Activated CD4-positive, alpha-beta T cell treated with anti-CD3 and anti-CD28 coated beads, Interleukin-2, amount 50 U/mL, for 1 hour (primary cell): ENCODE measurements around the gene MRPS22.
"Not testable (repeated sequence)": the region's sequence is repeated elsewhere in the genome, so short reads cannot be mapped to it uniquely, and the experiment has no call there.

Source experiments
- DNase-seq: peaks from one replicate; pipeline ENCODE4 v3.0.0-alpha.2; 2020

MRPS22 gene

DNA sequence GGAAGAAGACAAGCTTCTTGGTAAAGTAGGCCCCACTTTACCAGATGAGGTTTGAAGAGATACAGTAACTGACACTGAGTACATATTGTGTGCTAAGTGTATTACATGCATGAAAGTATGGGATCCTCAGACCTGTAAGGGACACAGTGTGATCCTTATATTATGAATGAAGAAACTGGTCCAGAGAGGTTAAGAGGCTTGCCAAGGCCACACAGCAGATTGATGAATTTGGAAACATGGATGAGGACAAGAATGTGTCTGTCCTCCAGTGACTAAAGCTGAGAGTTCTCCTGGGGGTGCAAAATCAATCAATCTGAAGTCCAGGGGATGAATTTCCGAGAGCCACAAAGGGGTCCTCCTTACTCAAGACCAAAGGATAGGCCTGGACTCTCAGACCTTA is 31.4 kb upstream of the MRPS22 start:
- DNase-seq = no peak

DNA sequence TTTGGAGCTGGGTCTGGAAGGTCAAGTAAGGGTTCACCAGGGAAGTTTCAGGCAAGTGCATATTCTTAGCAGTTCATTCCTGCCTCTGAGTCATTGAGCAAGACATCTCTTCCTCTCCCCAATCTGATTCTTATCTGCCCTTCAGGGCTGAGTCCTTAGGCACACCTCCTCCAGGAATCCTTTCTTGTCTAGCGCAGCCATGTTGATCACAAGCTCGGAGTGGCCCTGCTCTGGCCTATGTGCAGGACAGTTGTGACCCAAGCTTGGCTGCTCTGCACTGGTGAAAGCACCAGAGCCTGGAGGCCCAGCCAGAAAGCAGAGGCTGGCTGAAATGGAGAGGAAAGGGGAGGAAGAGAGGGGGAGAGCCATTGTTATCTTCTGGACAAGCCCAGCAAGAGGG is 30.9 kb upstream of the MRPS22 start:
- no peak for DNase-seq

DNA sequence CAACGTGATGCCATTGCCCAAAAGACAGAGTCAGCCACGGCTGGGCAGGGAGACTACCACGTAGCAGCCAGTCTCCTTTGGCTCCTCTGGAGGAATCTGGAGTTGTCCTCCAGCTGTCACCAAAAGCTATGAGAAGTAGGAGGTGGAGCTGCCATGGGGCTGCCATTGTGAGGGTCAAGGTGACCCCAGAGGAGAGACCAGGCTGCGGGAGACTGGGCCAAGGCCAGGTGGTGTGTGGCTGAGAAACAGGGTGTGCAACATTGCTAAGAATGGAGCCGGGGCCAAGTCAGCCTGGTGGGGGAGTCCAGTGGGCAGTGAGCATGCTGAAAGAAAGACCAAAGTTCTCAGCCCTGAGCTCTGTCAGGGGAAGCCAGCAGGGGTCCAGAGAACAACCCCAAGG is 29.9 kb upstream of the MRPS22 start:
- DNase-seq = no peak

DNA sequence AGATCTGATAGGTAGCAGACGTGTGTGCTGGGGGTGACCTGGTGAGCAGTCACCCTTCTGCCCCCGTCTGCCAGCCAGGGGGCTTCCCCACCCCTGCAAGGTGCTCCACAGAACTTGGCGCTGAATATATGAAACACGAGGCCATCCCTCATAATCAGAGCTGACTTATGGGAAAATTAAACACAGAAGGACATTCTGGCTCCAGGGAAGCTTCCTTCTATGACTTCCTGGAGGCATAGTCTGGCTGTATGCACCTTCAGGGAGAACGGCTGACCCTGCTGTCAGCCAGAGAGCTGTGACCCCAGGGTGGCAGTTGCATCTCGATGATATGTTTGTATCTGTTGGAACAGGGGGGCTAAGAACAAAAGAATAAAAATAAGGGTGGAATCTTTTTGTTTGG is 26.6 kb upstream of the MRPS22 start:
- DNase-seq = no peak

DNA sequence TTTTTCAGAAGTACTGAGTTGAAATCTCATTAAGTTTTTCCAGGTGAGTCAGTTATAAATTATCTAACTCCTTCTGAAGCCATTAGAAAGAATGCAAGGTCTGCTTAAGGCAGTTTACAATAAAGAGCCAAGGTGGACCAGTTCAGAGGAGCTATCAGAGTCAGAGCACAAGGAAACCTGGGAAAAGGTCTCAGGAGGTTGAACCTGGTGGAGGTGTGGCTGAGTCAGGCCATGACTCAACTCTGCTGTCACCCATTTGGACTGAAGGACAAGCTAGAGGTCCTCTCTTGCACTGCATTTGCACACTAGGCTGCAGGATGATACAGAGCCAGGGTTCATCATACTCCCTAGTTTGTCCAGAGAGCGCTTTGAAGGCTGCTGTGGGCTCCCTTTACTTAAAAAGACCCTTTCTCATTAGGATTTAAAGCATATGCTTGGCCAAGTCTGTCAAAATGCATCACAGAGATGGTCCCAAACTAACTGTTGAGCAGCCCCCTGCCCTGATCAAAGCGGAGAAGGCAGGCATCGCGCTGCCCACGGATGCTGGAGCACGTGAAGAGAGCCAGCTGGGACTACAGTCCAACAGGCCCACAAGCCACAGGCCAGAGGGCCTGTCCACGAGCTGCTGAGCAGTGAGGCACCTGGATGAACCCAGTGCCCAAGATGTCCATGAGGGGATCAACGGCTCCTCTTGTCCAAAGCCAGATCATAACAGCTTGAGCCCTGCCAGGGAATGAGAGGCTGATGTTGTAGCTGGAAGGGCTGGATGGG is 26.0 kb upstream of the MRPS22 start:
- no peak for DNase-seq

DNA sequence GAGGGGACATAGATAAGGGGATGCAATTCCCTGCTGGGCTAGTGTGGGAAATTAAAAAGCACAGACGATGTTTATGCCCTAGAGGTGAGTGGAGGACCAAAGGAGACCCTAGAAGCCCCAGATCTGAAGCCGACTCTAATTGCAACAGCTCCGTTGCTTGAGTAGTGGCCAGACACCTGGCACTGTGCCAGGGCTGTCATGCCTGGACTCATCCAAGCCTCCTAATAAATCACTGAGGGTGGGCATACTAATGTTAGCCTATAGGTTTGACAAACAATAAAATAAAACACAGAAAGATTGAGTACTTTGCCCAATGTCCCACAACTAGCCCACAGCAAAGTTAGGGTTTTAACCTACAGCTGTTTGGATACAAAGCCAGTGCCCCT is 25.4 kb upstream of the MRPS22 start:
- no peak for DNase-seq

DNA sequence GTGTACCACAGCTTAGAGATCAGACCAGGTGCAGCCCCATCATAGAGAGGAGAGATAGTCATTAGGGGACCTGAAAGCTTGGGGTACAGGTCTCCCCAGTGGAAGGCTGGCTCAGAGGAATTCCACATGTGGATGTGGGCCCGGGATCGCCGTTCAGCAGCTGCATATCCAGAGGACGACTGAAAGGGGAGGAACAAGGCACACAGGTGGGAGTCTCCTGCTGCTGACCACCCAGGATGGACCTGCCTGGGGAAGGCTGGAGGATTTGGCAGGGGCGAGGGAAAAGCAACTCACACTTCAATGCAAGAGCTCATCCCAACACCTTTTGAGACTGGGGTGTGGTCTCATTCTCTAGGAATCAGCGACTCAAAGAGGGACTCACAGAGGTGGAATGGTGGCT is 25.0 kb upstream of the MRPS22 start:
- no peak for DNase-seq

DNA sequence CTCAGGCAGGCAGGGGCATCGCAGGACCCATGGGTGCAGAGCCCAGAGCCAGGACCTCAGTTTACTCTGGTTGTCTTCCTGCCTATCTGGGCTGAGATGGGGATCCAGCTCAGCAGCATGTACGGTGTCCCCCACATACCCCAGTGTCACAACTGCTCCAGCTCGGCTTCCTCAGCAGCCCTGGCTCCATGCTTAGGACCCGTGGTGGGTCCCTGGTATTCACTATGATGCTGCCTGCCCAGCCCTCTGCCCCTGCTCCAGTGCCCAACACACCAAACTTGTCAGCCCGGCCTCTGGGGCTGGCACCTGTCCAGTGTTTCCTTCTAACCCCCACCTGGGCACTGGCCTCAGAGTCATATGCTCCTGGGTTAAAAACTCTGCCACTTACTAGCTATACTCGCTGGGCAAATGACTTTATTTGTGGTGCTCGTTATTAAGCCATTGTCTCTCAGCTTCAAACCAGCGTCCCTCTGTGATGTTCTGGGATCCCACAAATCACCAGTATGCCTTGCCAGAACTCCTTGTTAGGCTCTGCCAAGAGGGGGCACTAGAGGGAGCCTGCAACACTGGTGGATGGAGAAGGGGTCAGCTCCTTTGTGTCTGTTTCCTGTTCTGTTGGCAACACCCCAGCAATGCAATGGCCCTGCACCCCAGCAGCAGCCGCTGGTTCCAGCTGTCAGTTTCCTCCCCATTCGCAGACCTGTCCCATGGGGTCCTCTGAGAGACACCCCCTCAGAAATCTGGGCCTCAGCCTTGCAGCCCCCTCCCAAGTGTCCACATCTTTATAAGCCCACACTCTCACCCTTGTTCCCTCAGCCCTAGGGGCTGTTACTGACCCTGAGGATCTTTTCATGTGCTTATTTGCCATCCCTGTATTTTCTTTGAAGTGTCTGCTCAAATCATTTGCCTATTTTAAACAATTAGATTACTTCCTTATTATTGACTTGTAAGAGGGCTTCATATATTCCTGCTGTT is 24.1 kb upstream of the MRPS22 start:
- DNase-seq = no peak

DNA sequence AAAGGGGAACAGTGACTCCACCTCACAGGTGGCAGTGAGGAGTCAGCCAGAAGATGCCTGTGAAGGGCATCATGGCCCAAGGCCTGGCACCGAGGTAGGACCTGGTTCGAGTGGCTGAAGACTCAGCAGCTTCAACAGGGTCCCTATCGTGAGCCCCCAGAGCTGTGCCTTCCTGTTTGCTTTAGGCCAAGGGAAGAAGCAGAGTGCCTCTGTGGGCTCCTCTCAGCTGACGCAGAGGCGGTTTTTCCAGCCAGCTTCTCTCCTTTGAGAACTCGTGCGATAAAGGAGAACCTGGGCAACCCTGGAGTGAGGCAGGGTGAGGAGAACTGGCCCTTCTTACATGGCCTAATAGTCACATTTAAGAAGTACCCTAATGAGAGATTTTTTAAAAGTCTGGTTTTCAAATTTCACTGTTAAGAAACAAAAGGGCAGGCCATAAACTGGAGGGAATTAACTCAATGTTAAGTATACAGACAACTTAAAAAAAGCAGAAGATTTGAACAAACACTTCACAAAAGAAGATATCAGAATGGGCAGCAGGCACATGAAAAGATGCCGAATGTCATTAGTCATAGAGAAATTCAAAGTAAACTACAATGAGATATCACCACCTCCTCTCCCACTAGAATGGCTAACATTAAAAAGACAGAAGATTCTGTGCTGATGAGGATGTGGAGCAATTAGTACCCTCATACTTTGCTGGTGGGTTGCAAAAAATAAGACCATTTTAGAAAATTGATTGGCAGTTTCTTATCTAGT is 23.1 kb upstream of the MRPS22 start:
- no peak for DNase-seq

DNA sequence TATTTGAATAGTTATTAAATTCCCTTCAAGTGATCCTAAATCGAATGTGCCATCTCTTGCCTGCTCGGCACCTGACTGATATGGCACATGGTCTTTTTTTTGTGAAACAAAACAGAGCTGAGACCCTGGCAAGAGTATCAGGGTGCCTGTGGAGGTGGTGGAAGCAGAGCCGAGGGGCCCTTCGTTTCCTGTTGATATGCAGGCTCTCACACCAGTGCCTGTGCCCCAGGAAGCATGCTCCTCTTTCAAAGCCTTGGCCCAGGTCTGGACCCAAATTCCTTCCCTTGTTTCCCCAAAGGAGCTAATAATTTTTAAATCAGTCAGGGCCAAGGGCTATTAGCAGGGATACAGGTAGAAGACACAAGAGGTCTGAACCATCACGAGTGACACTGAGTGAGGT is 21.5 kb upstream of the MRPS22 start:
- no peak for DNase-seq

DNA sequence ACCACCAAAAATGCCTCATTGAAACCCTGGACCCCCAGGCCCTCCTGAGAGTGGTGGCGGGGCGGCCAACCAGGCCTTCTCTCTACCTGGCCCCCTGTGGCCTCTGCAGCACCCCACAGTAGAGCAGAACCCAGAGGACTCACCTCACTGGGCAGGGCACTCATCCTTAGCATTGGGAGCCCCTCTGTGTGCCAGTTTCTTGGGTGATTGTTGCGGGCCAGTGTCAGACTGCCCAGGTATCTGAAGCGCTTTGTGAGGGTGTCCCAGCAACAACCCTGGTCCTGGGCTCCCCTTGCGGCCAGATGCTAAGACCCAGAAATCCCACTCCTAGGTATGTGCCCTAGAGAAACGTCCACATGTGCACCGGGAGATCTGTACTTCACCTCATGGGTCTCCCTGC is 20.7 kb upstream of the MRPS22 start:
- no peak for DNase-seq

DNA sequence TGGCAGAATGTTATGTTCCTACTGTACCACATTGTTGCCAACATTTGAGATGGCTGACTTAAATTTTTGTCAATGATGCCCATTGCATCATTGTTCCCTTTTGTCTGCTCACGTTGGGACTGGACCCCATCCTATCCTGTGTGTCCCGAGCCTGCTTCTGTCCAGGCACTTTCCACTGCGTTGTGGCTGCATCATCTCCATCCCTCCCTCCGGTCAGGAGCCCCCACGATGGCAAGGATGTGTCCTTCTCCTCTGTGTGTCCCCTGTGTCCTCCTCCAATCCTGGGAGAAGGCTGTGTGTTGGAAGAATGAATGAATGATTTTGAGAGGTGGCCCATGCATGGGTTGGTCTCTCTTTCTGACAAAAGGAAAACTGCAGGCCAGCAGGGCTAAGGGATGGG is 19.4 kb upstream of the MRPS22 start:
- DNase-seq = no peak

DNA sequence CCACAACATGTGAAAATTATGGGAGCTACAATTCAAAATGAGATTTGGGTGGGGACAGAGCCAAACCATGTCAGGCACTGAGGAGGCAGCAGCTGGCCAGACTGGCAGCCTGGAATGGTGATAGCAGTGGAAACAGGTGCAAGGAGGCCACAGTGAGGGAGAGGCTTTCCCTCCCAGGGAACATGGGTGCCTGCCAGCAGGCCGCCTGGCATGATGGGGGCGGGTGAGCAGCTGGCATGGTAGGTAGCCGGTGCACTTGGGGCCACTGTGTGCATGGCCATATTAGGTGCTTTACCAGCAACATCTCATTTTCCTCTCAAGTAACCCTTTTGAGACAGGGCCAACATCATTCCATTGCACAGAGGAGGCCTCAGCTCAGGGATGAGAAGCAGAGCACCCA is 18.3 kb upstream of the MRPS22 start:
- DNase-seq = no peak

DNA sequence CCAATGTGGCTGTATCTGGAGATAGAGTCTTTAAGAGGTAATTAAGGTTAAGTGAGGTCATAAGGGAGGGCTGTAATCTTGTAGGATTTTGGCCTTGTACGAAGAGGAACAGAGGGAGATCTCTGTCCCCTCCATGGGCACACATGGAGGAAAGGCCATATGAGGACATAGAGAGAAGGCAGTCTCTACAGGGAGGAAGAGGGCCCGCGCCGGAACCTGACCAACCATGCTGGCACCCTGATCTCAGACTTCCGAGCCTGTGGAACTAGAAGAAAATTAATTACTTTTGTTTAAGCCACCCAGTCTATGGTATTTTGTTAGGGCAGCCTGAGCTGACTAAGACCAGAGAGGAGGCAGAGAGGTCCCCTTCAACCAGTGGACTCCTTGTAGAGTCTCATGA is 17.7 kb upstream of the MRPS22 start:
- DNase-seq = no peak

DNA sequence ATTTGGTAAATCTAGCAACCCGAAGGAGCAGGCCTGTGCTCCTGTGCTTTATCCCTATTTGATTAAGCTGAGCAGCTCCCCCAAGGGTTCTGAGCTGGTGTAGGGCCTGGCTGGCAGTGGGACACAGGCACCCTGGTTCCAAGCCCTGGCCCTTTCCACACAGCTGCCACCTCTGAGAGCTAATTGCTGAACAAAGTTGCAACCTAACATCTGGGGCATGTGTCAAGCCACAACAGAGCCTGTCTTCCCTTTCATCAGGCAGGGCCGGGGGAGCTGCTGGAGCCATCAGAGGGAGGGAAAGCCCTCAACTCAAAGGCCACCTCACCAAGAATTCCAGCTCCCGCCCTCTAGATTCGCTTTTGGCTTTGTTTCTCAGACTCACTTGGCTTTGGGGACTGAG is 17.1 kb upstream of the MRPS22 start:
- no peak for DNase-seq

DNA sequence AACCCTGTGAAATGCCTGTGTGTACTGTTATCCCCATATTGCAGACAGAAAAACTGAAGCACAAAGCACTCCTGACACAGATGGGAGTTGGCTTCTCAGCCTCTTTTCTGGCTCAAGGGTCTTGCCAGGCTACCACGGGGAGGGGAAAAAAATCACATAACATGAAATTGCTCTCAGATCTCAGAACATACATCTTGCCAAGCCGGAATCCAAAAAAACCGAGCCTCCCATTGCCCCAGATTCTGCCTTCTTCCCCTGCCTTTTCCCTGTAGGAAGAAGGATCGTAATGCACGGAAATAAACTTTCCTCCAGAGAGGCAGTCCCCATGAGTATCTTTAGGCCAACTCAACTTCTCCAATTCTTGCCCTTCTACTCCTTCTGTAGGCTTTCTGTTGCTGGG is 16.6 kb upstream of the MRPS22 start:
- no peak for DNase-seq

DNA sequence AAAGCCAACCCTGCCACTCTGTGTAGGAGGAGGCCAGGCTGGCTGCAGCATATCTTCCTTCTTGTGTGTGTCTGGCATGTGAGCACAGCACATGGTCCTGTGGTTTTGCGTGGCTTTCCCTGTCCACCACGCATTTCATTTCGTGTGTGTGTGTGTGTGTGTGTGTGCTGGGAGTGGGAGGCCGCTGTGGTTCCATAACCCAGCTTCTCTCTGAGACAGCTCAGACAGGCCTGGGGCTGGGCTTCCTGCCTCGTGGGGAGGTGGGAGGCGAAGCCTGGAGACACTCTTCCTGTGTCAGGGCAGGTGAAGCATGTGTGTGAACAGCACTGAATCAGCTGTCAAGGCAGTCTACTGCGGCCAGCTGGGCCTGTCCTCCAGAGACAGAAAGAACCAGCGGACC is 16.0 kb upstream of the MRPS22 start:
- no peak for DNase-seq

DNA sequence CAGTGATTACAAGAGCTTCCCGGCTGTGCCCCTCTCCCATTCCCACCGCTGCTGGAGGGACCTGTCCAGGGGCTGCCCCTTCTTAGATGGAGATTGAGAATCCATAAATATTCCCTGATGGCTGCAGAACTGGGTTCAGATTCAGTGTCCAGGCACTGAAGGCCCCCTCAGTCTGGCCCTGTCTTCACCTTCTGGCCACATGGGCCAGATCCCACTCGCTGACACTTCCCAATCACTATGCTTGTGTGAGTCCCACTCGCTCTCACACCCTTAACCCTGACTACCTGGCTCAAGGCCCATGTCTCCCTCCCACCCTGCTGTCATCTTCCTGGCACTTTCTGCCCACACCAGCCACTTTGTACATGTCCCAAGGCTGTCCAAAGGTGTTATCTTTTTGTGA is 15.5 kb upstream of the MRPS22 start:
- no peak for DNase-seq

DNA sequence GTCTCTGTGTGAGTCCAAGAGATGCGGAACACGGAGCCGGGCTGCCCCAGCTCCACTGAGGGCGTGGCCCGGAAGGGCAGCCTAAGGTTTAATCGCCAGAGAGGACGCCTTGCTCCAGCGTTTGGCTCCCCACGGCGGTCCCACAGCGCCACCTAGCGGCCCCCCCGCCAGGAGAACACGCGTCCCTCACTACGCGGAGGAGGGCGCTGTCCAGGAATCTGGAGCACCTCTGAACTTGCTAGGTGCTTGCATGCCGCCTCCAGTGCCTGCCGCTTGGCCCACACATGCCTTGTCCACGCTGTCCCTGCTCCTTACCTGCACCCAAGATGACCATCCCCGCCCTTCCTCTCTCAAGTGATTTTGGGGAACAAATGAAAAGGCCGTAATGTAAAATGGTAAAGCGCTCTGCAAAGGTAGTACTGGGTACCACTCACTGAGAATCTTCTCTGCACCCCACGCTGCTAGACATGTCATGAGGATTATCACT is 14.4 kb upstream of the MRPS22 start:
- peak; percentile 85 for DNase-seq

DNA sequence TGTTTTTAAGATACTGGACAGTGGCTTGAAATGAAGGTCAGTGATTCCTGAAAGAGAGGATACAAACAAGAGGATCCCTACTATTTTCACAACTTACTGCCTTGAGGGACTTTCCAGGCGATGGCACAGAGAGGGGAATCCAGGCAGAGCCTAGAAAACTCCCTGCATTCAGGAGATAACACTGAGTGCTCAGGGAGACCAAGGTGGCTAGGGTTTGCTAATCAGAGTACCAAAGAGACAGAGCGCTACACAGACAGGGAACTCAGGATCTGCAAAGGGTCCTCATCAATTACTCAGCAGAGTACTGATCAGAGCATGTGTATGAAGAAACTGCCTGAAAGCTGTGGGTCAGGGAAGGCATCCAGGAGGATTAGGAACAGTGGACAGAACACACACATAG is 11.7 kb upstream of the MRPS22 start:
- DNase-seq = no peak

DNA sequence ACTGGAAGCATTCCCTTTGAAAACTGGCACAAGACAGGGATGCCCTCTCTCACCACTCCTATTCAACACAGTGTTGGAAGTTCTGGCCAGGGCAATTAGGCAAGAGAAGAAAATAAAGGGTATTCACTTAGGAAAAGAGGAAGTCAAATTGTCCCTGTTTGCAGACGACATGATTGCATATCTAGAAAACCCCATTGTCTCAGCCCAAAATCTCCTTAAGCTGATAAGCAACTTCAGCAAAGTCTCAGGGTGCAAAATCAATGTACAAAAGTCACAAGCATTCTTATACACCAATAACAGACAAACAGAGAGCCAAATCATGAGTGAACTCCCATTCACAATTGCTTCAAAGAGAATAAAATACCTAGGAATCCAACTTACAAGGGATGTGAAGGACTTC is 9.1 kb upstream of the MRPS22 start:
- not testable (repeated sequence) for DNase-seq

DNA sequence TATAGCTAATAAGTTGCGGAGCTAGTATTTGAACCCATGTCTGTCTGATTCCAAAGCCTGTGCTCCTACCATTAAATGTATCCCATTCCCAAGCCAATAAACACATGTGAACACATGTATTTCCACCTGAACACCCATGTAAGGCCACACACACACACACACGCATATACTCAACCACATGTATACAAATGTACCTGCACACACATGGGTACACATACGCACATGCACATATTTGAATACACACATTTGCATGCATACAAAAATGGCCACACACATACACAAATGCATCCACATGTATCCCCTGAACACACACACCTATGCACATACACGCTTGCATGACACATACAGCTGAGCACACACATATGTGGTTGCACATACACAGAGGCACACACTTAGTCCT is 5.4 kb upstream of the MRPS22 start:
- no peak for DNase-seq

DNA sequence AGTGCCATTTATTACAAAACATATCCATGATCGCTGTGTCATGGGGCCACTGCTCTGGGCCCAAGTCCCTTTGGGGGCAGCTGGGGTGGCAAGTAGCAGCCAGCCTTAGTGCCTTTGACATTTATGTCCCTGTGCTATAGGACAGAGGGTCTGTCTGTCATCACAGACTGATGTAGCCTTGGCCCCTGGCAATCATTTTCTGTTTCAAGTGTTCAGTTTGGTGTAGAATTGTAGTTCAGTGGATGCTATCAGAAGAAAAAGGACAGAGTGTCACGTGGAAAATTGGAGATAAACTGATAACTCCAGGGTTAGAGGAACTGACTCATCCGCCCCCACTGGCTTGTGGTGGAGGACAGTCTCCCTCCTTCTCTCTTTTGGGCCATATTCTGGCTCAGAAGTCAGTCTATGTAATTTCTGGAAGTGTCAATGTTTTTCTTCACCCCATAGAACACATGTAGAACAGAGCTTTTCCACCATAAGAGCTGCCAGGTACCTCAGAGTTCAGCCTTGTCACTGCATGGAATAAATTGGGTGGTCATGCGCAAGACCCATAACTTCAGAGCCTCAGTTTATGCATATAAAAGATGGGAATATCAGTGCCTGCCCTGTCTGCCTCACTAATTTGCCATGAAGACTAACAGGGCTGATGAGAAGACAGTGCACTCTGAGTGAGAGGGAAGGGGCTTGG is 4.5 kb upstream of the MRPS22 start:
- DNase-seq = no peak
